Measurements from ENCODE around the gene CDX1. TPM values are rescaled to one million over a fixed set of nuclear protein-coding genes. Genes with fewer than 3 reads are reported as not detected.

The CDX1 gene
- total RNA-seq, 1 experiment from 2014 or later: not detected

DNA sequence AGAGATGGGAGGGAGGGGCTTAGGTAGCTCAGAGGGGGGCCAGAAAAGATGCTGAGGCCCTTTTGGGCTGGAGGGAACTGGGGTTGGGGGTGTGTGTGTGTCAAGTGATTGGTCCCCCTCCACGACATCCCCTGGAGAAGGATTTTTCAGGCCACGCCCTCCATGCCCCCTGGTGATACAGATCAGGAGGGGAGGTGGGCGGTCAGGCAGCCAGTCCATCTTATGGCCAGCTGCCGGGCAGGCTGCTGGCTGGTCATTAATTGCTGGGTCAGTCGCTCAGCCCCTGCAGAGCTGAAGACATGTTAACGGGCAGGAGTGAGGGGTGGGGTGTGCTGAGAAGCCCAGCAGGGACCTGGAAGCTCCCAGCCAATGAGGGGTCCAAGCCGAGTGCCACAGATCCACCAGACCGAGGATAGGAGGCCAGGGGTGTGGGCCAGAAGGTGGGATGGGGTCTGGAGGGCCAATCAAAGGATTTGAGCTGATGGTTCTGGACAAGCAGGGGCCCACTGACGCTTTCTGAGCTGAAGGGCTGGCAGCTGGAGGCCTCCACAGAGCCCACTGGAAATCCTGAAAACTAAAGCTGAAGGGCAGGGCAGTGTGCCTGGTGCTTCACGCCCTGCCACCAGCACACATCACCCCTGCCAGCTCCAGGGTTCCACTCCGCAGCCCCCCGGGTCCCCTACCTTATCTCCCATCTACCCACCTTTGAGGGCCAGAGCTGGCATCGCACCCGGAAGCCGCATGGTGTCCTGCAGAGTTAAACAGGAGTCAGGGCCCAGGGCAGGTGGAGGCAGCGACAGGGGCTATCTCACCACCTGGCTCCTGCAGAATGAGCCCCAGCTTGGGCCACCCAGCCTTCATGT, 30.0 kb upstream of the CDX1 start:
- H3K36me3 Mint-ChIP-seq (ENCODE audit: insufficient read depth, unreplicated experiment): no peaks in the 10 kb centered on the region
- H3K27ac Mint-ChIP-seq (ENCODE audit: low read depth, unreplicated experiment): no peak overlapping the region

DNA sequence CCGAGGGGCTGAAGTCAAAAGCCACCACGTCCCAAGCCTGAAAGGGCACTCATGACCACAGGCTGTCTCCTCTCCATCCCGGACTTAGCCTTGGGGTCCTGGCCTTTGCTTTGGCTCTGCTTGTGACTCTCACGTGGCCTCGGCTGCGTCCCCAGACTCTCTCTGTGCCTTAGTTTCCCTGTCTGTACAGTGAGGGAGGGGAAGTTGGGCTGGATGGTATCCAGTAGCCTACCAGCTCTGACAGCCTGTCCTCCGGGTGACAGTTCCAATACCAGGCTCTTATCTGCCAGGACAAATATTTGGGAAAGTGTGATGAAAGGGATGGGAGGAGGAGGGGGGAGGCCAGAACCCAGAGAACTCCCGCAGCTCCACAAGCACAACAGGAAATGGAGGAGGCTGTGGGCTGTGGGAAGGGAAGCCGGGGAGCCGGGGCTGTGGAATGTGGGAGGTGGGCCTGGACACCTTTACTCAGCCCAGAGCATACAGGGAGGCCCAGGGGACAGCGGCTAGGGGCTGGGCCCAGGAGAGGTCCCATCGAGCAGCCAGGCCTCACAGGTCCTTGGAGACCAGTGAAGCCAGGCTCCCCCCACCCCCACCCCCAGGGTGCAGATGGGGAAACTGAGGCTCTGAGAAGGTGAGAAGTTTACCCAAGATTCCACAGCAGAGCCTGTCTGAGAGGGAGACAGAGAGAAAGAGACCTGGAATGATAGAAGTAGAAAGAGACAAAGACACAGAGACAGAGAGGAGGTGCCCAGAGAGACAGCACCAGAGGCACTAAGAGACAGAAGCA, 29.2 kb upstream of the CDX1 start:
- no TSS peak for BruUV-seq (replicated peaks)
- Mint-ChIP-seq H3K36me3 (ENCODE audit: insufficient read depth, unreplicated experiment) (no peaks in the 10 kb centered on the region), H3K4me1 (ENCODE audit: insufficient read depth, unreplicated experiment) (peaks cover 29% of the 10 kb centered on the region), H3K27ac (ENCODE audit: low read depth, unreplicated experiment) (no peak overlapping the region), H3K9me3 (ENCODE audit: unreplicated experiment) (no peaks in the 10 kb centered on the region), H3K4me3 (ENCODE audit: unreplicated experiment) (no peak overlapping the region), H3K27me3 (ENCODE audit: insufficient read depth, unreplicated experiment) (no peaks in the 10 kb centered on the region)
- POLR2A ChIA-PET: no interaction called here
- no peak for DNase-seq (ENCODE audit: unreplicated experiment)
- TF ChIP-seq, protein P1, sequence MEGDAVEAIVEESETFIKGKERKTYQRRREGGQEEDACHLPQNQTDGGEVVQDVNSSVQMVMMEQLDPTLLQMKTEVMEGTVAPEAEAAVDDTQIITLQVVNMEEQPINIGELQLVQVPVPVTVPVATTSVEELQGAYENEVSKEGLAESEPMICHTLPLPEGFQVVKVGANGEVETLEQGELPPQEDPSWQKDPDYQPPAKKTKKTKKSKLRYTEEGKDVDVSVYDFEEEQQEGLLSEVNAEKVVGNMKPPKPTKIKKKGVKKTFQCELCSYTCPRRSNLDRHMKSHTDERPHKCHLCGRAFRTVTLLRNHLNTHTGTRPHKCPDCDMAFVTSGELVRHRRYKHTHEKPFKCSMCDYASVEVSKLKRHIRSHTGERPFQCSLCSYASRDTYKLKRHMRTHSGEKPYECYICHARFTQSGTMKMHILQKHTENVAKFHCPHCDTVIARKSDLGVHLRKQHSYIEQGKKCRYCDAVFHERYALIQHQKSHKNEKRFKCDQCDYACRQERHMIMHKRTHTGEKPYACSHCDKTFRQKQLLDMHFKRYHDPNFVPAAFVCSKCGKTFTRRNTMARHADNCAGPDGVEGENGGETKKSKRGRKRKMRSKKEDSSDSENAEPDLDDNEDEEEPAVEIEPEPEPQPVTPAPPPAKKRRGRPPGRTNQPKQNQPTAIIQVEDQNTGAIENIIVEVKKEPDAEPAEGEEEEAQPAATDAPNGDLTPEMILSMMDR (IDR thresholded peaks at IDR 0.05; ENCODE audit: unreplicated experiment): no peak
- intact Hi-C loops (cut with micrococcal nuclease): no loop called here
- CTCF ChIA-PET: interaction anchor here (1.6 to 3.0 kb wide), 2 partner anchors 24 to 213 kb away, joined by 4 to 9 read pairs; no protein-coding TSS in a partner anchor

More for the DNA sequence above, 30.0 kb upstream of the CDX1 start:
- no peaks in the 10 kb centered on the region for H3K27me3 Mint-ChIP-seq (ENCODE audit: insufficient read depth, unreplicated experiment)
- no peaks in the 10 kb centered on the region for H3K9me3 Mint-ChIP-seq (ENCODE audit: unreplicated experiment)
- intact Hi-C loops (cut with micrococcal nuclease): no loop called here
- TF ChIP-seq, protein P1 (IDR thresholded peaks at IDR 0.05; ENCODE audit: unreplicated experiment): no peak
- DNase-seq (ENCODE audit: unreplicated experiment): no peak
- BruUV-seq (replicated peaks): no TSS peak
- peaks cover 24% of the 10 kb centered on the region for H3K4me1 Mint-ChIP-seq (ENCODE audit: insufficient read depth, unreplicated experiment)
- H3K4me3 Mint-ChIP-seq (ENCODE audit: unreplicated experiment): no peak overlapping the region
- CTCF ChIA-PET: interaction anchor here (0.7 to 3.0 kb wide), 5 partner anchors 24 to 895 kb away, joined by 3 to 15 read pairs (median 4); no protein-coding TSS in a partner anchor
- POLR2A ChIA-PET: no interaction called here

DNA sequence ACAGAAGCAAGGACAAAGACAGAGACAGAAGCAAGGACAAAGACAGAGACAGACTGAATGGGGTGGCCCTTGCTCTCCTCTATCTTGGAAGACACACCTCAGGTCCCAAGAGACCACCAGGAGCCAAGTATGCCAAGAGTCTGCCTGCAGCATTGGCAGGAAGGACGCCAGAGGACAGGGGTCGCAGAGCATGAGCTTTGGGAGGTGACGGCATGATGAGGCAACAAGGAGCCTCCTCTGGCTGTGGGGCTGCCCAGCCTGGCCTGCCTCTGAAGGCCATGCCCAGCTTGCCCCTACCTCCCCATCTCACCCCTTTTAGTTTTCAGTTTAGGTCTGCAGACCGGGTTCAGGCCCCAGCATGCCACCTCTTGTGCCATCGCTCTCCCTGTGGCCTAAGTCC, 28.6 kb upstream of the CDX1 start:
- CTCF ChIA-PET: interaction anchor here (0.6 to 4.3 kb wide), 4 partner anchors 8 to 213 kb away, joined by 3 to 29 read pairs (median 6); no protein-coding TSS in a partner anchor
- POLR2A ChIA-PET: no interaction called here
- intact Hi-C loops (cut with micrococcal nuclease): no loop called here
- Mint-ChIP-seq H3K4me1 (ENCODE audit: insufficient read depth, unreplicated experiment) (peaks cover 33% of the 10 kb centered on the region), H3K36me3 (ENCODE audit: insufficient read depth, unreplicated experiment) (no peaks in the 10 kb centered on the region), H3K9me3 (ENCODE audit: unreplicated experiment) (no peaks in the 10 kb centered on the region), H3K4me3 (ENCODE audit: unreplicated experiment) (no peak overlapping the region), H3K27me3 (ENCODE audit: insufficient read depth, unreplicated experiment) (no peaks in the 10 kb centered on the region), H3K27ac (ENCODE audit: low read depth, unreplicated experiment) (peak overlapping the region; percentile 10)
- no peak for DNase-seq (ENCODE audit: unreplicated experiment)
- TF ChIP-seq, protein P1 (IDR thresholded peaks at IDR 0.05; ENCODE audit: unreplicated experiment): no peak
- BruUV-seq (replicated peaks): no TSS peak

Data from MCF 10A (cell line).